K562 (cell line): ENCODE results near the gene PRDM15. TPM values are rescaled to one million over a fixed set of nuclear protein-coding genes. Genes with fewer than 3 reads are reported as not detected.
A peak's percentile ranks its signal among the peaks of the same experiment; 100 is the strongest.

Source experiments
- KLF10 ChIP-seq: fragments of 250-450 bp; sonication (Bioruptor Pico); IDR thresholded peaks from 2 replicates; pipeline ENCODE4 v1.6.1; 2021; ENCODE audit warnings: matching md5 sums
- MYC ChIP-seq, 2 experiments: fragments of 250-450 bp in 1 of 2; sonication (Bioruptor Pico) in 1 of 2; IDR thresholded peaks; 2 replicates each; pipeline versions ENCODE4 v1.5.1 to v1.6.1; 2012 to 2021; ENCODE audit warnings: low read depth in 2 of 2, borderline replicate concordance in 1 of 2, improper control_type of control experiment in 1 of 2, low read length in 1 of 2, mild to moderate bottlenecking in 1 of 2, moderate library complexity in 1 of 2
- NFYB ChIP-seq: IDR thresholded peaks from 2 replicates; pipeline ENCODE4 v1.6.1; 2011; ENCODE audit warnings: mild to moderate bottlenecking, moderate library complexity; ENCODE audit not compliant: insufficient read length; ENCODE audit errors: extremely low read depth
- RHOXF2B ChIP-seq: fragments of 250-450 bp; sonication (Bioruptor Pico); conservative IDR thresholded peaks from 2 replicates; pipeline ENCODE4 v1.5.1; 2021
- SNAPC5 ChIP-seq: fragments of 250-450 bp; sonication (Bioruptor Pico); IDR thresholded peaks from 2 replicates; pipeline ENCODE4 v1.8.0; 2021; ENCODE audit warnings: moderate library complexity, mild to moderate bottlenecking, inconsistent platforms
- ZBTB40 ChIP-seq, 2 experiments: fragments of 450-650 bp in 1 of 2; sonication (generic) in 1 of 2; formaldehyde crosslinking in 1 of 2; IDR thresholded peaks; 2 replicates each; pipeline versions ENCODE4 v1.7.1 to v1.9.0; 2016 to 2022; ENCODE audit warnings: inconsistent platforms in 1 of 2, mild to moderate bottlenecking in 1 of 2, missing genetic modification reagents in 1 of 2
- ZNF592 ChIP-seq: fragments of 450-650 bp; IDR thresholded peaks from 2 replicates; pipeline ENCODE4 v1.6.1; 2017; ENCODE audit warnings: antibody characterized with exemption, mild to moderate bottlenecking
- ZNF707 ChIP-seq: fragments of 250-450 bp; sonication (Bioruptor Pico); conservative IDR thresholded peaks from 2 replicates; pipeline ENCODE4 v1.8.0; 2022; ENCODE audit warnings: inconsistent platforms, mild to moderate bottlenecking, moderate library complexity
- ZNF764 ChIP-seq: fragments of 250-450 bp; sonication (Bioruptor Pico); IDR thresholded peaks from 2 replicates; pipeline ENCODE4 v1.4.0; 2020; ENCODE audit warnings: low read depth, mild to moderate bottlenecking, moderate library complexity
- polyA plus RNA-seq, 8 experiments: library from polyadenylated mRNA; depleted of rRNA in 4 of 8; stranded (reverse) in 5 of 8; unstranded in 3 of 8; fragments of >200 nt; fragmentation: Nextera tagmentation in 2 of 8; fragmentation: Illumina TruSeq in 1 of 8; extraction: Ambion mirVana in 2 of 8; extraction: Trizol in 1 of 8; gene quantifications; 2 replicates each; pipeline versions ENCODE4 v1.2.1 to v1.2.3, GENCODE V29; 2011 to 2014; ENCODE audit warnings: inconsistent platforms in 1 of 8, missing spikeins in 1 of 8
- total RNA-seq, 7 experiments: library from RNA; depleted of rRNA in 6 of 7; stranded (reverse); fragments of >200 nt in 6 of 7; fragmentation: Illumina TruSeq in 2 of 7; extraction: Trizol in 2 of 7; gene quantifications; 2 replicates each; pipeline versions ENCODE4 v1.2.1 to v1.2.3, GENCODE V29; 2011 to 2021; ENCODE audit warnings: low replicate concordance in 1 of 7

PRDM15 gene
- total and polyA plus RNA-seq, 9 of the 15 experiments (the other 6 are each of a cell fraction or from before 2014, with no cell fraction given): 0.93 to 9.2 (median 6.2) TPM

- no peak for TF ChIP-seq ZNF592
- 0 out of 2 replicates have a peak, but pooled peaks have one; percentile 15 for TF ChIP-seq MYC (IDR thresholded peaks at IDR 0.05; ENCODE audit: low read depth, low read length)
- no peak for TF ChIP-seq MYC (CRISPR knock-in tag; IDR thresholded peaks at IDR 0.05; ENCODE audit: borderline replicate concordance, low read depth)
- TF ChIP-seq RHOXF2B: no peak
- TF ChIP-seq KLF10 (CRISPR knock-in tag): no peak
- no peak for TF ChIP-seq ZBTB40 (IDR thresholded peaks at IDR 0.05)
- TF ChIP-seq ZBTB40 (CRISPR knock-in tag; IDR thresholded peaks at IDR 0.05): no peak
- TF ChIP-seq NFYB: peak; percentile 35
- TF ChIP-seq ZNF764 (CRISPR knock-in tag): no peak
- TF ChIP-seq ZNF707 (CRISPR knock-in tag): no peak
- TF ChIP-seq SNAPC5 (CRISPR knock-in tag): no peak
Observed at GRCh38 chr21:41783476-41784180, 95.5 kb downstream of the PRDM15 start (continued).
